Measurements from ENCODE around the gene PLA2G10. TPM values are rescaled to one million over a fixed set of nuclear protein-coding genes. Genes with fewer than 3 reads are reported as not detected.

The PLA2G10 gene
- total and polyA plus RNA-seq, 2 of the 13 experiments (the other 11 are each of a cell fraction or from before 2014, with no cell fraction given): not detected

- TF ChIP-seq ZSCAN31 (CRISPR knock-in tag; IDR thresholded peaks at IDR 0.05; ENCODE audit: low read depth) (no peak), ZNF746 (CRISPR knock-in tag; IDR thresholded peaks at IDR 0.05) (no peak), ZNF724P (CRISPR knock-in tag; IDR thresholded peaks at IDR 0.05; ENCODE audit: borderline replicate concordance) (no peak), ZNF549 (CRISPR knock-in tag; IDR thresholded peaks at IDR 0.05) (no peak)
Measured at GRCh38 chr16:14668556-14669223, 25.4 kb downstream of the PLA2G10 start (continued).

DNA sequence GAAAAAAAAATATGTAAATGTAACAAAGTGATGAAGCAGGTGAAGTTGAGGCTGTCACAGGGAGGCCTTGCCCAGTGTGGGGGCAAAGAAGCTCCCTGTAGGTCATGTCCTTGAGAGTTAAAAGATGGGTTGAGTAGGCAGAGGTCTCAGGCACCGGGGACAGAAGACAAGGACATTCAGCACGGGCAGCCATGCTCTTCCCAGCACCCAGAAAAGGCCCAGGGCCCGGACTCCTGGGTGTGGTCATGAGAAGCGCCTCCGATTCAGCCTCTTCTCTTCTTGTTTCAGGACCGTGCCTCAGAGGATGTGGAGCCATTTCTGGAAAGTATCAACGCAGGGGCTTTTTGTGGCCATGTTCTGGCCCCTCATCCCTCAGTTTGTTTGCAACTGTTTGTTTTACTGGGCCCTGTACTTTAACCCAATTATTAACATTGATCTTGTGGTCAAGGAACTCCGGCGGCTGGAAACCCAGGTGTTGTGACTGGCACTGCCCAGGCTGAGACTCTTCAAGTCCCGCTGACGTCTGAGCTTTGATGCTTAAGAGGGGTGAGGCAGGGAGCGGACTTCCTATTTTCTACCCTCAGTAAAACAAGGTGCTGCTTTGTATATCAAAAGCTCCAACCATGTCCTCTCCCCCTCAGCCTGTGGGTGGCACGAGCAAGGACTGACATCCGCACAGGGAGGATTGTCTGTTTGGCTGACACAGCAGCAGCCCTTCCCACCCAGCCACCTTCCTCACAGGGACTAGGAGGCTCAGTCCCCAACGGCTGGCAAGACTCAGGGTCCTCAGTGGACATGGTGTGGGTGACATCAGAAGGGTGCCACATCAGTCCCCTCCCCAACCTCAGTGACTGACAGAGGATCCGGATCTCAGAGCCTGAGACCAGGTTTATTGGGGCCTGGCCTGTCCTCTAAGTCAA is 26.5 kb downstream of the PLA2G10 start:
- no peak overlapping the region for H3K4me2 ChIP-seq (ENCODE audit: low read depth, low read length)
- peaks cover 11% of the 10 kb centered on the region for H3K4me1 ChIP-seq (ENCODE audit: insufficient read depth, low read length)
- H3K27ac ChIP-seq (ENCODE audit: extremely low read length, insufficient read depth, low read length): no peak overlapping the region
- intact Hi-C loops (cut with micrococcal nuclease; ENCODE audit: unreplicated experiment): no loop called here
- no peak overlapping the region; the same call in 1 of the 2 replicates for H3K9ac ChIP-seq (ENCODE audit: insufficient read depth, low read depth, low read length)
- H3K79me2 ChIP-seq (ENCODE audit: insufficient read depth, low read length): no peaks in the 10 kb centered on the region
- no peak for FAIRE-seq
- in situ Hi-C loops (cut with HindIII; ENCODE audit: extremely low pct_ligation_motif_present, low pct_unique_long_range_greater_than_20kb): no loop called here
- H4K20me1 ChIP-seq (ENCODE audit: insufficient read depth, low read length): no peaks in the 10 kb centered on the region
- peak; percentile 19; the same call in 1 of the 3 replicates for ATAC-seq
- peaks cover 26 to 56% of the 10 kb centered on the region in 2 experiments for H3K36me3 ChIP-seq (replicated peaks in 1 of 2; ENCODE audit: control insufficient read depth in 1 of 2, insufficient read depth in 2 of 2, low read length in 2 of 2)
- DNase-seq (ENCODE audit: low spot score): no peak
- H3K27me3 ChIP-seq (ENCODE audit: control insufficient read depth in 1 of 2, insufficient read depth in 2 of 2, low read length in 2 of 2): no peaks in the 10 kb centered on the region
- H3K9me3 ChIP-seq (ENCODE audit: low read length): no peaks in the 10 kb centered on the region
- H2AFZ ChIP-seq (ENCODE audit: low read length): no peak overlapping the region
- no peak overlapping the region for H3K4me3 ChIP-seq (replicated peaks in 1 of 3; ENCODE audit: insufficient read depth in 1 of 3, low read depth in 2 of 3, low read length in 3 of 3)
- ChIA-PET POLR2A (no interaction called here), CTCF (ENCODE audit: low intra/inter-chr PET ratio, low total read pairs) (no interaction called here)
- WGBS (ENCODE audit: low lambda C conversion rate): 90% methylated on average over 16 of the region's 16 CpGs
- TF ChIP-seq POLR2A (IDR thresholded peaks at IDR 0.05; ENCODE audit: insufficient read depth in 1 of 2, low read depth in 2 of 2, low read length in 2 of 2) (0 out of 4 replicates have a peak, but pooled peaks of 1 of the 2 experiments have one; percentile 19), THAP11 (CRISPR knock-in tag; IDR thresholded peaks at IDR 0.05) (no peak)
- BruUV-seq (replicated peaks): no TSS peak

Measured in HepG2 (cell line).